Endothelial cell of umbilical vein (primary cell): ENCODE results near the gene AAR2. TPM values are rescaled to one million over a fixed set of nuclear protein-coding genes. Genes with fewer than 3 reads are reported as not detected.

Experiments
- BruUV-seq: library from RNA; stranded (reverse); fragments of 400-500 nt; replicated peaks from 2 replicates; lab custom pipeline; 2021; lab: Mats Ljungman, UMichigan
- CTCF ChIA-PET: fragments of 300-600, 350-600 bp; sonication (Branson Sonifier 250); formaldehyde crosslinking; loops from one replicate; lab custom pipeline; 2021; ENCODE audit warnings: antibody characterized with exemption, inconsistent platforms; lab: Charles Lee
- POLR2A ChIA-PET: fragments of 300-600, 350-600 bp; sonication (Branson Sonifier 250); formaldehyde crosslinking; loops from one replicate; lab custom pipeline; 2021; ENCODE audit warnings: antibody characterized with exemption, inconsistent platforms; lab: Charles Lee
- DNase-seq: peaks from one replicate; pipeline ENCODE4 v3.0.0-alpha.2; 2011; ENCODE audit warnings: low read depth, low spot score
- FAIRE-seq: peaks from 2 replicates; lab custom pipeline; 2011; peaks lifted over from hg19 to GRCh38; lab: Jason Lieb, UNC
- H2AFZ ChIP-seq: 2 replicates; pipeline ENCODE4 v1.6.0; 2012; ENCODE audit warnings: low read depth, low read length, control low read depth, inconsistent platforms
- H3K27ac ChIP-seq: 2 replicates; pipeline ENCODE4 v1.5.1; 2011; ENCODE audit warnings: low read depth, mild to moderate bottlenecking, control low read depth, low read length, moderate library complexity; ENCODE audit not compliant: insufficient read depth
- H3K27me3 ChIP-seq, 2 experiments: 2 replicates each; pipeline versions ENCODE4 v1.6.0 to v1.6.1; 2011; ENCODE audit warnings: low read length in 2 of 2, mixed read lengths in 1 of 2; ENCODE audit not compliant: control insufficient read depth in 2 of 2, insufficient read depth in 2 of 2
- H3K36me3 ChIP-seq, 2 experiments: 2 replicates in 1 of 2; 3 replicates in 1 of 2; pipeline ENCODE4 v1.5.1; 2011; ENCODE audit warnings: low read length in 2 of 2, mild to moderate bottlenecking in 1 of 2, moderate library complexity in 1 of 2; ENCODE audit not compliant: control insufficient read depth in 2 of 2, insufficient read depth in 2 of 2; ENCODE audit errors: extremely low read depth in 1 of 2
- H3K4me1 ChIP-seq: 3 replicates; pipeline ENCODE4 v1.5.1; 2011; ENCODE audit warnings: mild to moderate bottlenecking, low read length; ENCODE audit not compliant: control insufficient read depth, insufficient read depth; ENCODE audit errors: extremely low read depth
- H3K4me2 ChIP-seq: 2 replicates; pipeline ENCODE4 v1.6.1; 2011; ENCODE audit warnings: low read length, control low read depth, mixed read lengths; ENCODE audit not compliant: insufficient read depth
- H3K4me3 ChIP-seq, 3 experiments: fragments of 200-600 bp in 1 of 3; sonication (generic), shearing (Covaris generic) in 1 of 3; replicated peaks in 1 of 3; 2 replicates each; pipeline ENCODE4 v1.5.1; 2011 to 2016; ENCODE audit warnings: control low read depth in 3 of 3, low read length in 3 of 3, mild to moderate bottlenecking in 2 of 3, inconsistent platforms in 1 of 3, low read depth in 1 of 3, moderate library complexity in 1 of 3; ENCODE audit not compliant: insufficient read depth in 1 of 3
- H3K79me2 ChIP-seq: 2 replicates; pipeline ENCODE4 v1.6.0; 2012; ENCODE audit warnings: low read length, inconsistent platforms; ENCODE audit not compliant: control insufficient read depth, insufficient read depth
- H3K9ac ChIP-seq: replicated peaks from 2 replicates; pipeline ENCODE3; 2011; ENCODE audit warnings: low read length, control low read depth; ENCODE audit not compliant: insufficient read depth; ENCODE audit errors: extremely low read depth
- H3K9me1 ChIP-seq: replicated peaks from 3 replicates; pipeline ENCODE4 v1.6.0; 2011; ENCODE audit warnings: mild to moderate bottlenecking, low read length; ENCODE audit not compliant: control insufficient read depth, insufficient read depth; ENCODE audit errors: extremely low read depth
- H3K9me3 ChIP-seq: replicated peaks from 2 replicates; pipeline ENCODE4 v1.5.1; 2012; ENCODE audit warnings: low read length, inconsistent platforms; ENCODE audit not compliant: control insufficient read depth, insufficient read depth
- H4K20me1 ChIP-seq: replicated peaks from 2 replicates; pipeline ENCODE3; 2011; ENCODE audit warnings: mild to moderate bottlenecking, low read length; ENCODE audit not compliant: control insufficient read depth, insufficient read depth; ENCODE audit errors: extremely low read depth
- EZH2 ChIP-seq: IDR thresholded peaks from 2 replicates; pipeline ENCODE4 v1.6.1; 2012; ENCODE audit warnings: borderline replicate concordance, low read depth, mild to moderate bottlenecking, moderate library complexity, low read length, inconsistent platforms; ENCODE audit not compliant: severe bottlenecking
- FOS ChIP-seq: IDR thresholded peaks from 2 replicates; pipeline ENCODE4 v1.6.1; 2011; ENCODE audit warnings: mild to moderate bottlenecking, low read length, moderate library complexity, borderline replicate concordance; ENCODE audit not compliant: insufficient read depth
- GATA2 ChIP-seq: IDR thresholded peaks from 2 replicates; pipeline ENCODE4 v1.7.0; 2011; ENCODE audit warnings: low read depth, mild to moderate bottlenecking, moderate library complexity, mixed read lengths, low read length; ENCODE audit not compliant: insufficient read length, insufficient read depth
- JUN ChIP-seq: IDR thresholded peaks from 2 replicates; pipeline ENCODE4 v1.6.1; 2011; ENCODE audit warnings: borderline replicate concordance, low read depth; ENCODE audit not compliant: insufficient read length, insufficient read depth
- MYC ChIP-seq: IDR thresholded peaks from one replicate; pipeline ENCODE4 v1.6.1; 2011; ENCODE audit warnings: mild to moderate bottlenecking, low read depth, low read length
- POLR2A ChIP-seq: IDR thresholded peaks from 2 replicates; pipeline ENCODE4 v1.6.1; 2012; ENCODE audit warnings: low read depth, mild to moderate bottlenecking, control low read depth, low read length
- POLR2AphosphoS5 ChIP-seq: IDR thresholded peaks from 2 replicates; pipeline ENCODE4 v1.6.1; 2012; ENCODE audit warnings: low read depth, mild to moderate bottlenecking, control low read depth, low read length, moderate library complexity; ENCODE audit not compliant: insufficient read depth
- dilution Hi-C: fragments of 300-500 bp; cut with MboI; formaldehyde crosslinking; loops from one replicate; pipeline ENCODE4 v1.15.0; 2019; ENCODE audit warnings: low sequenced_read_pairs; ENCODE audit not compliant: extremely low pct_ligation_motif_present
- intact Hi-C: fragments of 100-400 bp; cut with micrococcal nuclease; formaldehyde crosslinking; loops from one replicate; pipeline ENCODE4 v1.10.0; 2022
- polyA plus RNA-seq, 4 experiments: library from polyadenylated mRNA; depleted of rRNA in 3 of 4; stranded (reverse) in 3 of 4; unstranded in 1 of 4; fragments of >200 nt; gene quantifications; 2 replicates each; pipeline versions ENCODE4 v1.2.1 to v1.2.3, GENCODE V29; 2011 to 2012; ENCODE audit warnings: missing spikeins in 1 of 4
- total RNA-seq: library from RNA; stranded (reverse); gene quantifications from 2 replicates; pipeline ENCODE4 v1.2.3, GENCODE V29; 2021
- TF ChIP-seq, protein P1 (sequence below), 2 donors: IDR thresholded peaks; 1 replicate in 1 of 2; 2 replicates in 1 of 2; pipeline ENCODE4 v1.5.1; 2011; ENCODE audit warnings: low read length in 2 of 2, mild to moderate bottlenecking in 2 of 2, moderate library complexity in 2 of 2, control low read depth in 1 of 2, inconsistent platforms in 1 of 2, low read depth in 1 of 2; ENCODE audit not compliant: insufficient read depth in 1 of 2; ENCODE audit errors: extremely low read depth in 1 of 2
- TF ChIP-seq, protein P2 (sequence below): IDR thresholded peaks from 2 replicates; pipeline ENCODE4 v1.6.1; 2011; ENCODE audit not compliant: insufficient read depth, insufficient read length

The AAR2 gene
- total and polyA plus RNA-seq, 2 donors (not counting 3 experiments of a cell fraction or from before 2014, with no cell fraction given) = 21.9 to 29.4 TPM

- DNase-seq (peak; percentile 19), FAIRE-seq (peak; percentile 91)
- Histone ChIP-seq H3K4me1 (no peaks in the 10 kb centered on the region), H3K4me2 (no peak overlapping the region), H4K20me1 (no peaks in the 10 kb centered on the region), H2AFZ (no peak overlapping the region), H3K36me3 (no peaks in the 10 kb centered on the region), H3K4me3 (no peak overlapping the region), H3K9ac (no peak overlapping the region), H3K27me3 (peaks cover 0 to 2% of the 10 kb centered on the region in 2 experiments), H3K27ac (no peak overlapping the region), H3K9me1 (no peaks in the 10 kb centered on the region), H3K9me3 (no peaks in the 10 kb centered on the region), H3K79me2 (no peaks in the 10 kb centered on the region)
- ChIA-PET CTCF (interaction anchor here (1.0 to 6.2 kb wide), 3 partner anchors 12 to 224 kb away, joined by 3 to 60 read pairs (median 49); no protein-coding TSS in a partner anchor), POLR2A (no interaction called here)
- intact Hi-C loops = loop anchor here (1.0 kb wide), 2 partner anchors 185 to 225 kb away; no protein-coding TSS in a partner anchor
- dilution Hi-C loops = no loop called here
- no TSS peak for BruUV-seq
- TF ChIP-seq POLR2A = no peak
- TF ChIP-seq, protein P1, sequence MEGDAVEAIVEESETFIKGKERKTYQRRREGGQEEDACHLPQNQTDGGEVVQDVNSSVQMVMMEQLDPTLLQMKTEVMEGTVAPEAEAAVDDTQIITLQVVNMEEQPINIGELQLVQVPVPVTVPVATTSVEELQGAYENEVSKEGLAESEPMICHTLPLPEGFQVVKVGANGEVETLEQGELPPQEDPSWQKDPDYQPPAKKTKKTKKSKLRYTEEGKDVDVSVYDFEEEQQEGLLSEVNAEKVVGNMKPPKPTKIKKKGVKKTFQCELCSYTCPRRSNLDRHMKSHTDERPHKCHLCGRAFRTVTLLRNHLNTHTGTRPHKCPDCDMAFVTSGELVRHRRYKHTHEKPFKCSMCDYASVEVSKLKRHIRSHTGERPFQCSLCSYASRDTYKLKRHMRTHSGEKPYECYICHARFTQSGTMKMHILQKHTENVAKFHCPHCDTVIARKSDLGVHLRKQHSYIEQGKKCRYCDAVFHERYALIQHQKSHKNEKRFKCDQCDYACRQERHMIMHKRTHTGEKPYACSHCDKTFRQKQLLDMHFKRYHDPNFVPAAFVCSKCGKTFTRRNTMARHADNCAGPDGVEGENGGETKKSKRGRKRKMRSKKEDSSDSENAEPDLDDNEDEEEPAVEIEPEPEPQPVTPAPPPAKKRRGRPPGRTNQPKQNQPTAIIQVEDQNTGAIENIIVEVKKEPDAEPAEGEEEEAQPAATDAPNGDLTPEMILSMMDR (IDR thresholded peaks at IDR 0.05; ENCODE audit: extremely low read depth in 1 of 2, insufficient read depth in 1 of 2, low read depth in 1 of 2, low read length in 2 of 2) = peak; percentile 49 to 60
Observed at GRCh38 chr20:36214684-36215256, 21.5 kb upstream of the AAR2 start.

DNA sequence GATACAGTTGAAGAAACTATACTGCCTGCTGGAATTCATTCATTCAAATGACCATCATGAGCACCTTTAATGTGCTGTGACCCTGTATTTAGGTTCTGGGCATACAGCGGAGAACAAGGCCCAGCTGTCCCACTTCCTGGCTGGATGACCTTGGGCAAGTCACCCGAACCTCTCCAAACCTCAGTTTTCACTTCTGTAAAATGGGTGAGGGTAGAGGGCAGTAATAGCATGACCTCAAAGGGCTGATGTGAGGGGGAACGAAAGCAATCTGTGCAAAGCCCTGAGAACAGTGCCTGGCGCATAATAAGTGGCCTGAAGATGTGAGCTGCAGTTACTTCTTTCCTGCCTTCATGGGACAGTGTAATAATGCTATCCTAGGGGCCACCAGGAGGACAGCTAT, 20.5 kb upstream of the AAR2 start:
- no peaks in the 10 kb centered on the region for H4K20me1 ChIP-seq
- CTCF ChIA-PET = interaction anchor here (1.2 to 3.3 kb wide), 4 partner anchors 13 to 223 kb away, joined by 4 to 22 read pairs (median 13); no protein-coding TSS in a partner anchor
- H2AFZ ChIP-seq = no peak overlapping the region
- H3K27ac ChIP-seq = no peak overlapping the region
- H3K9me1 ChIP-seq = no peaks in the 10 kb centered on the region
- H3K9me3 ChIP-seq = no peaks in the 10 kb centered on the region
- intact Hi-C loops = no loop called here
- H3K4me2 ChIP-seq = no peak overlapping the region
- H3K36me3 ChIP-seq = no peaks in the 10 kb centered on the region
- TF ChIP-seq GATA2 (no peak), JUN (no peak), MYC (no peak), POLR2AphosphoS5 (no peak), POLR2A (no peak), FOS (no peak), EZH2 (no peak)
- TF ChIP-seq, protein P2, sequence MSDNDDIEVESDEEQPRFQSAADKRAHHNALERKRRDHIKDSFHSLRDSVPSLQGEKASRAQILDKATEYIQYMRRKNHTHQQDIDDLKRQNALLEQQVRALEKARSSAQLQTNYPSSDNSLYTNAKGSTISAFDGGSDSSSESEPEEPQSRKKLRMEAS = no peak
- TF ChIP-seq, protein P1 (IDR thresholded peaks at IDR 0.05; ENCODE audit: extremely low read depth in 1 of 2, insufficient read depth in 1 of 2, low read depth in 1 of 2, low read length in 2 of 2) = no peak
- DNase-seq (no peak), FAIRE-seq (no peak)
- POLR2A ChIA-PET = no interaction called here
- peaks cover 0 to 2% of the 10 kb centered on the region in 2 experiments for H3K27me3 ChIP-seq
- dilution Hi-C loops = no loop called here
- no peak overlapping the region for H3K9ac ChIP-seq
- no peak overlapping the region for H3K4me3 ChIP-seq
- no peaks in the 10 kb centered on the region for H3K79me2 ChIP-seq
- no TSS peak for BruUV-seq
- H3K4me1 ChIP-seq = no peaks in the 10 kb centered on the region
